SK-N-MC (cell line): Measurements from ENCODE around the gene KRTAP10-3.
"Not testable (repeated sequence)": the region's sequence is repeated elsewhere in the genome, so short reads cannot be mapped to it uniquely, and the experiment has no call there.

Experiments
- DNase-seq: peaks from one replicate; pipeline ENCODE4 v3.0.0-alpha.2; 2011; ENCODE audit warnings: low read depth, low spot score
- H3K27ac ChIP-seq: fragments of 200-600 bp; sonication (generic); 2 replicates; pipeline ENCODE4 v1.5.1; 2016; ENCODE audit warnings: mixed run types
- H3K36me3 ChIP-seq: fragments of 200-600 bp; sonication (generic); 2 replicates; pipeline ENCODE4 v1.6.1; 2017; ENCODE audit warnings: antibody characterized with exemption, low read length, mixed read lengths; ENCODE audit not compliant: insufficient read depth
- H3K4me3 ChIP-seq: fragments of 200-600 bp; sonication (generic); 2 replicates; pipeline ENCODE4 v1.5.1; 2016
- H3K9ac ChIP-seq: fragments of 200-600 bp; sonication (generic); 2 replicates; pipeline ENCODE4 v1.8.0; 2017; ENCODE audit warnings: mixed run types, mixed read lengths; ENCODE audit not compliant: insufficient read length
- H3K9me3 ChIP-seq: fragments of 200-600 bp; sonication (generic); 2 replicates; pipeline ENCODE4 v1.6.1; 2017; ENCODE audit warnings: low read depth, mild to moderate bottlenecking, antibody characterized with exemption, low read length, moderate library complexity, mixed read lengths
- EZH2 ChIP-seq: fragments of 200-600 bp; sonication (generic); IDR thresholded peaks from one replicate; pipeline ENCODE4 v1.6.1; 2017; ENCODE audit warnings: antibody characterized with exemption
- FOXP2 ChIP-seq: optimal IDR thresholded peaks from 2 replicates; pipeline ENCODE3; 2011; ENCODE audit warnings: mild to moderate bottlenecking, moderate library complexity; ENCODE audit not compliant: insufficient read depth; ENCODE audit errors: extremely low read length, control extremely low read depth
- POLR2AphosphoS5 ChIP-seq: IDR thresholded peaks from 2 replicates; pipeline ENCODE4 v1.6.1; 2012; ENCODE audit warnings: mild to moderate bottlenecking, low read depth, low read length, borderline replicate concordance

Gene KRTAP10-3

DNA sequence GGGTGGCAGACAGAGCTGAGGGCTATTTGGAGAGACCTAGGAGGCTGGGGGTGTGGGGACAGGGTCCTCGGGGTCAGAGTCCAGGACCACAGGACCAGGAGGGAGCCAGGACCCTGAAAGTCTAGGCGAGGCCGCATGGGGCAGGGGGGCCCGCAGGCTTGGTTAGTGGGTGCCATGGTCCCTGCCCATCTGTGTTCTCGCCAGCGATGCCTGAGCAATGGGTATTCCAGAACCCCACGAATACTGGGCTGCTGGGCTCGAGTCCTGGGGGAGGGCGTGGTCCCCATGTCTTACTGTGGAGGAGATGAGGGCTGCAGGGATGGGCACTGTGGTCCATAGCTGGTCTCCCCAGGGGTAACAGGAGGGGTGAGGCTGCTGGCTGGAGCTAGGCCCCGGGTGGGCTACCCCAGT, 31.7 kb upstream of the KRTAP10-3 start:
- Histone ChIP-seq H3K9ac (no peak overlapping the region), H3K27ac (no peak overlapping the region), H3K36me3 (peaks cover 4% of the 10 kb centered on the region; the same call in 1 of the 2 replicates), H3K4me3 (no peak overlapping the region), H3K9me3 (no peaks in the 10 kb centered on the region)
- TF ChIP-seq POLR2AphosphoS5 (no peak), FOXP2 (no peak), EZH2 (no peak)
- no peak for DNase-seq

DNA sequence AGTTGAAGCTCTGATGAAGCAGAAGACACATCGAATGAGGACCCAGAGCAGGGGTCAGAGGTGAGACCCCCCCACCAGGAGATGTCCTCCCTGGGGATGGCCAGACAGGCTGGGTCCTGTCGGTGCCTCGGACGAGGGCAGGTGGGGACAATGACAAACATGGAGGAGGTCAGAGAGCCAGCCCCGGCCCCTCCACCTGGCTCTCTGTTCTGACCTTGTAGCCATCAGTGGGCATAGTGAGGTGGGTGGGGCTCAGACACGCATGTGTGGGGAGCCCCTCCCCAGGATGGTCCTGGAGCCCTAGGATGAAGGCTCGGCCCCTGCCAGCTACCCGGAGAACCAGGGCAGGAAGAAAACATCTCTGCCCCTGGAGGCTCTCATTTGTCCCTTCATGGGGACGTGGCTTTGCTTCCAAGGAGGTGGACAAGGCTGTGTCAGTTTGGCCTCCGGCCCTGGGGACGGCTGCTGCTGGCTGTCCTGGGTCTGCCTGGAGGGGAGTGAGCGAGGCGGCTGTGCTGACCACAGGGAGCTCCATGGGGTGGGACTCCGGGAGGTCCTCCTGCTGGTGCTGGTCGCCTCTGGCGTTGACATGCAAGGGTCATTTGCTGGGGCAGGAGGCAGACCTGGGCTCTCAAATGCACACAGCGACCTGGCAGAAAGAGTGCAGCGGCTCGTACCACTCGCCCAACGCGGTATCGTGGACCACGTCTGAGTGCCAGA, 31.2 kb upstream of the KRTAP10-3 start:
- peaks cover 4% of the 10 kb centered on the region; the same call in 1 of the 2 replicates for H3K36me3 ChIP-seq
- no peaks in the 10 kb centered on the region for H3K9me3 ChIP-seq
- H3K9ac ChIP-seq: no peak overlapping the region
- H3K4me3 ChIP-seq: no peak overlapping the region
- no peak for DNase-seq
- H3K27ac ChIP-seq: no peak overlapping the region
- TF ChIP-seq POLR2AphosphoS5 (no peak), EZH2 (no peak), FOXP2 (no peak)

DNA sequence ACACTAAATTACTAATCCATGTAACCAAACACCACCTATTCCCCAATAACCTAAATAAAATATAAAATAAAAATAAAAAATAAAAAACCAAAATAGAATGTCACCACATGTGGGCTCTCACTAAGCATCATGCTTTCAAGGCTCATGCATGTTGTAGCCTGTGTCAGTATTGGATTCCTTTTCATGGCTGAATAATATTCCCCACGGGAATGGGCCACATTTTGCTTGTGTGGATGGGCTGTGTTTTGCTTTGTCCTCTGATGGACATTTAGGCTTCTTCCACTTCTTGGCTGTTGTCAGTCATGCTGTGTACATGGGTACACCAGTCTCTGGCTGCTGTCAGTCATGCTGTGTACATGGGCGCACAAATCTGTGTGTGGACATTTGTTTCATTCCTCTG, 30.5 kb upstream of the KRTAP10-3 start:
- no peak overlapping the region for H3K9ac ChIP-seq
- DNase-seq: no peak
- no peak overlapping the region for H3K27ac ChIP-seq
- H3K36me3 ChIP-seq: peaks cover 4% of the 10 kb centered on the region; the same call in 1 of the 2 replicates
- no peak for TF ChIP-seq FOXP2
- no peak for TF ChIP-seq POLR2AphosphoS5
- no peak for TF ChIP-seq EZH2
- H3K9me3 ChIP-seq: no peaks in the 10 kb centered on the region
- H3K4me3 ChIP-seq: no peak overlapping the region

DNA sequence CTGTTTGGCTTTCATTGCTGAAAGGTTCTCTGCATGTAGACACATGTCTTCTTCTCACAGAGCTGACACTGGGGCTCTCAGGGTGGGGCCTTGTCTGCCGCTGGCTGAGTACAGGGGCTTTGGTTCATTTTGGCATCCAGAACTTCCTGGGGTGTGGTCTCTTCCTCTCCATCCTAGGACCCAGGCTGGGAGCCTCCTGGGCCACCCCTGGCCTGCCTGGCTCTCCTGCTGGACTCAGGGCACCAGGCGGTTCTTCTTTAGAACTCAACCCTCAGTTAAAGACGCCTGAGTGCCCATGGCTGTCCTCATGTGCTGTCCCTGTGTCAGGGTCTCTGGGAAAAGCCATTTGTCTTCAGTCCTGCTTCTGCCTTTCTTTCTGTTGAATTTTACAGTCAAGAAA, 27.3 kb upstream of the KRTAP10-3 start:
- no peak for TF ChIP-seq POLR2AphosphoS5
- TF ChIP-seq EZH2: no peak
- TF ChIP-seq FOXP2: no peak
- no peak overlapping the region for H3K27ac ChIP-seq
- H3K36me3 ChIP-seq: peaks cover 4% of the 10 kb centered on the region; the same call in 1 of the 2 replicates
- H3K4me3 ChIP-seq: no peak overlapping the region
- peaks cover 4% of the 10 kb centered on the region; the same call in 1 of the 2 replicates for H3K9me3 ChIP-seq
- no peak for DNase-seq
- no peak overlapping the region for H3K9ac ChIP-seq

DNA sequence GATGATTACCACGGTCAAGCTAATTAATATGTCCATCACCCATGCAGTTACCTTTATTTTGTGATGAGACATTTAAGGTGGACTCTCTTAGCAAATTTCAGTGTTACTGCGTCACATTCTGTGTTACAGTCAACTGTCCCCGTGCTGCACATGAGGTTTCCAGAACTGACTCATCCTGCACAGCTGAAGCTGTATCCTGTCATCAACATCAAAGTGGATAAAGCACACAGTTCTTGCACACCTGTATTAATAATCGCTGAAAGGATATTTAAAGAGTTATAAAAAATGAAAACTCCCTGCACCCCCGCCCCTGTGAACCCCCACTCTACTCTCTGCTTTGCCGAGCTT, 25.2 kb upstream of the KRTAP10-3 start:
- TF ChIP-seq FOXP2 (no peak), EZH2 (no peak), POLR2AphosphoS5 (no peak)
- Histone ChIP-seq H3K27ac (no peak overlapping the region), H3K9ac (no peak overlapping the region), H3K4me3 (no peak overlapping the region), H3K9me3 (peaks cover 4% of the 10 kb centered on the region; the same call in 1 of the 2 replicates), H3K36me3 (peaks cover 4% of the 10 kb centered on the region; the same call in 1 of the 2 replicates)
- no peak for DNase-seq

DNA sequence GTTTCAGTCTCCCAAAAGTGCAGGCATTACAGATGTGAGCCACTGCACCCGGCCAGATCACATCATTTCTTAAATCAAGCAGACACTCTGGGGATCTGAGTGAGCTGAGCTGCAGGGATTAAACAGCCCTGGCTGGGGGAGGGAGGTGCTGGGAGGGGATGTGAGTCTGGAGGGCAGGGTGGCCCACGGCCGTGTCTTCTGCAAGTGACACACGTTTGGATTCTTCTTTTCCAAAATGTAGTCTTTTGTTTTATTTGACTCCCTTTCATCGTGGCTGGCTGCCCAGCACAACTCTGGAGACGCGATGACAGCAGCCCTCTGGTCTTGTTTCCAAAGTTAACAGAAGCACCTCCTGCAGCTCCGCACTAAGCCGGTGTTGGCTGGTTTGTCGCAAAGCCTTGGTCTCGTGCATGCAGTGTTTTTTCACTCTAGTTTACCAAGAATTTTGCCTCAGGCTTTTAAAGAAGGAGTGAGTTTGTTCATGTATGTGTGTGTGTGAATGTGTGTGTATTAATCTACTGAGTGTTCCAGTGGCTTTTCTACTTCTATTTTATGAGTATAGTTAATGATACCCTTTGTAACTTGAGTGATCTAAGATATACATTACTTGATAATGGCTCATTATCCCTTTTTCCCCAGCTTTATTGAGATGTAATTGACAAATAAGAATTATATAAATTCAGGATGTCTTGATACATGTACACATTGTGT, 24.6 kb upstream of the KRTAP10-3 start:
- H3K27ac ChIP-seq: peak overlapping the region; percentile 48; the same call in 1 of the 2 replicates
- no peak for TF ChIP-seq FOXP2

DNA sequence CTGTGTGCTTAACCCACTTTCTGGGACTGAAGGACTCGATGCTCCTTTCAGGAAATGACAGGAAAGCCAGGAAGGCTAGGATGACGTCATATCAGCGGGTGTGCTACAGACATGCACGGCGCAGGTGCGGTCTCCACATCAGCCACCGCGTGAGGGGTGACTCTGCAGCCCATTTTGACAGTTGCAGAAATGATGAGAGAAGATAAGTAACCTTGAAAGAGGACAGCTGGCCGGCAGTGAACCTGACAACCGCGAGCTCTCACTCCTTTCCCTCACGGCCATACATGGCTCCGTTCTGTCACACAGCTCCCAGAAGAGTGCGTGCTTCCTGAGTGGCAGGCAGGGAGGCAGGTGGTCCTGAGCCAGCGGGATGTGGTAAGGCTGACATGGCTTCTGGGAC, 23.5 kb upstream of the KRTAP10-3 start:
- Histone ChIP-seq H3K36me3 (peaks cover 4% of the 10 kb centered on the region; the same call in 1 of the 2 replicates), H3K9me3 (peaks cover 4% of the 10 kb centered on the region; the same call in 1 of the 2 replicates)

More for the DNA sequence above, 24.6 kb upstream of the KRTAP10-3 start:
- H3K9me3 ChIP-seq: peaks cover 4% of the 10 kb centered on the region; the same call in 1 of the 2 replicates
- peaks cover 4% of the 10 kb centered on the region; the same call in 1 of the 2 replicates for H3K36me3 ChIP-seq
- no peak overlapping the region for H3K9ac ChIP-seq
- DNase-seq: peak; percentile 37
- peak overlapping the region; percentile 10; the same call in 1 of the 2 replicates for H3K4me3 ChIP-seq

DNA sequence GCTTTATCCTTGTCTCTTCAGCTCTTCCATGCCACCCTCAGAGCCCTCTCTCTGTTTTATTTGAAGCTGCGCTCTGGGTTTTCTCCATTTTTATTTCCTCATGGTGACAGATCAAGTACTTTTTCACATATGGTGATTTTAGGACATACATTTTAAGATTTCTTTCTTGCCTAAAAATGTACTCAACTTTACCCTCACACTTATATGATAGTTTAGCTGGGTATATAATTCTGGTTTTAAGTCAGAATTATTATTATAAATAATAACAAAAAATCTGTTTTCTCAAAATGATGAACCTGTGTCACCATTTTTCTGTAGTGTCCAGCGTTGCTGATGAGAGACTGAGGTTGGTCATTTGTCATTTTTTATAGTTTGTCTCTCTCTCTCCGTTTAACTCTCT, 22.6 kb upstream of the KRTAP10-3 start:
- peaks cover 4% of the 10 kb centered on the region; the same call in 1 of the 2 replicates for H3K9me3 ChIP-seq
- no peak overlapping the region for H3K4me3 ChIP-seq
- H3K9ac ChIP-seq: no peak overlapping the region
- DNase-seq: no peak
- no peak overlapping the region for H3K27ac ChIP-seq
- peaks cover 4% of the 10 kb centered on the region; the same call in 1 of the 2 replicates for H3K36me3 ChIP-seq
- TF ChIP-seq FOXP2 (no peak), EZH2 (no peak), POLR2AphosphoS5 (no peak)

More for the DNA sequence above, 23.5 kb upstream of the KRTAP10-3 start:
- H3K27ac ChIP-seq: no peak overlapping the region
- TF ChIP-seq POLR2AphosphoS5 (no peak), FOXP2 (no peak), EZH2 (no peak)
- H3K9ac ChIP-seq: no peak overlapping the region
- no peak overlapping the region for H3K4me3 ChIP-seq
- no peak for DNase-seq

DNA sequence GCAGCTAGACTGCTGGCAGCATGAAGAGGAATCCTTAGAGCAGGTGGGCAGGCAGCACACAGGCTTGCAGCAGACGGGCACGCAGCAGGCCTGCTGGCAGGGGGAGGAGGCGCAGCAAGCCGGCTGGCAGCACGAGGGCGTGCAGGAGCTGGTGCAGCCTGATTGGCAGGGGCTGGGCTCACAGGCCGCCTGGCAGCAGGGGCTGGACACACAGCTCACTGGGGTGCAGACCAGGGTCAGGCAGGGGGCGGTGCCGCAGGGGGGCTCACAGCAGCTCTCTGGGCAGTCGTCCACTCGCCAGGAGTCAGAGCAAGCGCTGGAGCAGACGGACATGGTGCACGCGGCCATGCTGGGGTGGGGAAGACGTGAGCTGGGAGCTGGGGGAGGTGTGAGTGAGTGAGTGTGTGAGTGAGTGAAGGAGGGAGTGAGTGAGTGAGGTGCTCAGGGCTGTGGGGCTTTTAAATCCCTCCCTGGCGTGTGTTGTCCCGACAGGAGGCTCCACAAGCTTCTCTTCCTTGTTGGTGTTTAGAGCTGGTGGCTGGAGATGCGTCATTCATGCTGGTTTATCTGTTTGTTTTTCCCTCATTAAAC, 21.7 kb upstream of the KRTAP10-3 start, which contains the start of gene KRTAP10-5:
KRTAP10-5 (minus strand) TSS at position 374 of the 591 bp plus-strand sequence; CDS start at position 348, 26 bp downstream.
- not testable (repeated sequence) for H3K4me3 ChIP-seq, H3K9ac ChIP-seq, H3K9me3 ChIP-seq, H3K27ac ChIP-seq, DNase-seq, H3K36me3 ChIP-seq
